ENCODE results near the gene SLC34A3. TPM values are rescaled to one million over a fixed set of nuclear protein-coding genes. Genes with fewer than 3 reads are reported as not detected.
A peak's percentile ranks its signal among the peaks of the same experiment; 100 is the strongest.

SLC34A3 gene
- total RNA-seq, 2 donors from 2014 or later = not detected

DNA sequence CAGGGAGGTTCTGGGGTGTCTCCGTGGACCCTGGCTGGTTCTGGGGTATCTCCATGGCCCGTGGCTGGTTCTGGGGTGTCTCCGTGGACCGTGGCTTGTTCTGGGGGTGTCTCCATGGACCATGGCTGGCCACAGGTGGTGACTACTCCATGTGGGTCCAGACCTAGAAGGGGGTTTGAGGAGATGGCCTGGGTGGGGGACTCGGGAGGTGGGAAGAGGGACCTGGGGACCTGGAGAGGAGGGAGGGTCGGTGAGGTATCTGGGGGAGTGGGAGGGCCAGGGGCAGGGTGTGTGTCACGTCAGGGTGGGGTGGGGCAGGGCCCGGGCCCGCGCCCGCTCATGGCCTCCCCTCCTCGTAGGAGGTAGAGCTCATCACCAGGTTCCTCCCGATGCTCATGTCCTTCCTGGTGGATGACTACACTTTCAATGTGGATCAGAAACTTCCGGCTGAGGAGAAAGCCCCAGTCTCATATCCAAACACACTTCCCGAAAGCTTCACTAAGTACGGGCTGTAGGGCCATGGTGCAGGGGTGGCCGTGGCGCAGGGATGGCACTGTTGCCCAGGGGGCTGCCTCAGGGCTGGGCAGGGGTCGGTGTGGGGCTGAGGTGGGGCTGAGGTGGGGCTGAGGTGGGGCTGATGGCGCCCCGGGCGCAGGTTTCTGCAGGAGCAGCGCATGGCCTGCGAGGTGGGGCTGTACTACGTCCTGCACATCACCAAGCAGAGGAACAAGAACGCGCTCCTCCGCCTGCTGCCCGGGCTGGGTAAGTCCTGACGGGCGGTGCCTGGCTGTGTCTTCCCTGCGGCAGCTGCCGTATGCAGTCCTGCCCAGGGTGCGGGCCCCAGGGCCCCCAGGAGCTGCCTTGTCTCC is 36.1 kb downstream of the SLC34A3 start:
- intact Hi-C loops (cut with DNase I) = no loop called here
- peak; percentile 68 for DNase-seq (ENCODE audit: low spot score)

DNA sequence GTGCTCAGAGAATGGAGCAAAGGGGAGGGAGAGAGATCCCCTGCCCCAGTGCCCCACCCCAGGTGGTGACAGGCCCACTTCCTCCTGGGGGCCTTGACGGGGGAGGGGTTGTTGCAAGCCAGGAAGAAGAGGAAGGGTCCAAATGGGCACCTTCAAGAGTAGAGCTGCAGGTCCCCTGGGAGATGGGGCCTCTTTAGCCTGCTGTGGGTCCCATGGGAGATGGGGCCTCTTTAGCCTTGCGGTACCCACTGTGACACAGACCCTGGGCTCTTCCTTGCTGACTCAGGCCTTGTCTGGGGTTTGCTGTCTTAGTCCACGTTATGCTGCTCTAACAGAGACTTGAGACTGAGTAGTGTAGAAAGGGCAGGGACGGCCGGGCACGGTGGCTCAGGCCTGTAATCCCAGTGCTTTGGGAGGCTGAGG is 37.2 kb downstream of the SLC34A3 start:
- no peak for DNase-seq (ENCODE audit: low spot score)
- intact Hi-C loops (cut with DNase I) = no loop called here

DNA sequence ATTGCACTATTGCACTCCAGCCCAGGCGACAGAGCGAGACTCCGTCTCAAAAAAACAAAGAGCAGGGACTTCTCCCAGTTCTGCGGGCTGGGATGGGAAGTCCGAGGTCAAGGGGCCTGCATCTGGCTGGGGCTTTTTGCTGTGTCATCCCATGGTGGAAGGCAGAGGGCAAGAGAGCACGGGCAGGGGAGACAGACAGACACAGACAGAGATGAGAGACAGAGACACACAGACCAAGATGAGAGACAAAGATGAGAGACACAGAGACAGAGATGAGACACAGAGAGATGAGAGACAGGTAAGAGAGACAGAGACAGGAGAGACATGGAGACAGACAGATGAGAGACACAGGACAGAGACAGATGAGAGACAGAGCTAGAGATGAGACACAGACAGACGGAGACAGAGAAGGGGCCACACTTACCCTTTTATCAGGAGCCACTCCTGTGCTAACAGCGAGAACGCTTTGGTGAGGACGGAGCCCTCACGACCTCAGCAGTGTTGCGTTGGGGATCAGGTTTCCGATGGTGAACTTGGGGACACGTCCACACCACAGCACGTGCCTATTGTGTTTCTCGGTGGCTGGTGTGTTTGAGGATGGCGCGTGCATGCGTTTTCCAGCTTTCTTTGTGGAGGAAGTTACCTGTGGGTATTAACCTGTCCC is 38.0 kb downstream of the SLC34A3 start:
- intact Hi-C loops (cut with DNase I) = no loop called here
- no peak for DNase-seq (ENCODE audit: low spot score)

DNA sequence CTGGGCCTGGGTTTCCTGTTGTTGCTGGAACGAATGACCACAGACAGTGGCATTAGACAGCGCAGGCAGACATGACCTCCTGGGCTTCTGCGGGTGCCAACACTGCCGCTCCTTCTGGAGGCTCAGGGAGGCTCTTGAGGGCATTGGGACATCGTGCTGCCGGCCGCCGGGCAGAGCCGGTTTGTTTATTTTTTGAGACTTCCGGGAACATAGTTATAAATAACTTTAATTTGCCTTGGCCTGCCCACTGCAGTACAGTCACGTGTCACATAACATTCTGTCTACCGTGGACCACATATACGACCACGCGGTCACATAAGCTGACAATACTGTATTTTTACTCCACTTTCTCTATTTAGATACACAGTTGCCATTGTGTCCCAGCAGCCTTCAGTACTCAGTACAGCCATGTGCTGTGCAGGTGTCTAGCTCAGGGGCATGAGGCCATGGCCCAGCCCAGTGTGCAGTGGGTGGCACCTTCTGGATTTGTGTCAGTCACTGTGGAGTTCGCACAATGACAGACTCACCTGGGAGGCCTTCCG is 38.6 kb downstream of the SLC34A3 start:
- DNase-seq (ENCODE audit: low spot score) = no peak
- intact Hi-C loops (cut with DNase I) = no loop called here

DNA sequence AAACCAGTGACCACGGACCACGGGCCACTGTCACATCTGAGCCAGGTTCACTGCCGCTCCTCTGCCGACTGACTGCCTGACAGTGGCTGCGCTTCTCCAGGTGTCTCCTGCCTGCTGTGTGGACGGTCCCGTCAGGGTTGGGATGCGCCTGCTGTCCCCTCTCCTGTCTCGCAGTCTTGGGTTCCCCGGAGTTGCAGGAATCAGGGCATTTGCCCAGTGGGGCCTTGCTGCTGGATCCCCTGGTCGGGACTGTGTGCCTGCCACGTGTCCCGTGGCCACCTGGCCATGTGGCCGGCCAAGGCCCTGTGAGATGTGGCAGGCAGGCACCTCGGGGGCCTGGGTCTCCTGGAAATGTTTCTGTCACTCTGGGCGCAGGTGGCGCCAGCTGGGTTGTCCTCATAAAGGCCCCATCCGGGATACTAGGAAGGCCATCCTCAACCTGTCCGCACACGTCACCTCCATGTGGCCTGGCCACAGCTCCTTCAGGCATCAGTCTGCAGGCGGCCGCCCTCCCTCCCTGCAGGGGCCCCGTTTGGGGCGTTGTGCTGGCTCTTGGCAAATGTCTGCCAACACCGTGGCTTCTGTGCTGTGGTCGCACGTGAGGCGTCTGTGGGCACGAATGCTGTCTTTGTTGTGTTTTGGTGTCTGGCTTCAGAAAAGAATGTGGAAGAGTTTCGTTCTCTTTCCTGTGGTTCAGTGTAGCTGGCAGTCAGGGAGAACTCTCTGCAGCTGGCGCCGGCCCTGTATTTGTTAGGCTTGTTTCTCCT is 40.4 kb downstream of the SLC34A3 start:
- no peak for DNase-seq (ENCODE audit: low spot score)
- intact Hi-C loops (cut with DNase I) = no loop called here

DNA sequence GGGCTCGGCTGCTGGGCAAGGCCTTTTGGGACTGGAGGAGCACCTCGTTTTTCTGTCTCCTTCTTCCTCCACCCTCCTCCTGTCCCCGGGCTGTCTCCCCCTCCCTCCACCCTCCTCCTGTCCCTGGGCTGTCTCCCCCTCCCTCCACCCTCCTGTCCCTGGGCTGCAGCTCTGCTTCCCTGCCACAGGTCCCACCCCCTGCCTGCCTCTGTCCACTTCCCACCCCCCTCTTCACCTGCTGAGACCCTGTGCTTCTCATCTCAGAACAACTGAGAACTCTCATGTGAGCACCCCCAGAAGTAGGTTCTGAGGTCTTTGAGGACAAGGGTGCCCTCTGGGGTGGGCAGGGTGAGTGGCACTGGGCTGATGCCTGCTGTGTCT is 41.0 kb downstream of the SLC34A3 start:
- DNase-seq (ENCODE audit: low spot score) = no peak
- intact Hi-C loops (cut with DNase I) = no loop called here

DNA sequence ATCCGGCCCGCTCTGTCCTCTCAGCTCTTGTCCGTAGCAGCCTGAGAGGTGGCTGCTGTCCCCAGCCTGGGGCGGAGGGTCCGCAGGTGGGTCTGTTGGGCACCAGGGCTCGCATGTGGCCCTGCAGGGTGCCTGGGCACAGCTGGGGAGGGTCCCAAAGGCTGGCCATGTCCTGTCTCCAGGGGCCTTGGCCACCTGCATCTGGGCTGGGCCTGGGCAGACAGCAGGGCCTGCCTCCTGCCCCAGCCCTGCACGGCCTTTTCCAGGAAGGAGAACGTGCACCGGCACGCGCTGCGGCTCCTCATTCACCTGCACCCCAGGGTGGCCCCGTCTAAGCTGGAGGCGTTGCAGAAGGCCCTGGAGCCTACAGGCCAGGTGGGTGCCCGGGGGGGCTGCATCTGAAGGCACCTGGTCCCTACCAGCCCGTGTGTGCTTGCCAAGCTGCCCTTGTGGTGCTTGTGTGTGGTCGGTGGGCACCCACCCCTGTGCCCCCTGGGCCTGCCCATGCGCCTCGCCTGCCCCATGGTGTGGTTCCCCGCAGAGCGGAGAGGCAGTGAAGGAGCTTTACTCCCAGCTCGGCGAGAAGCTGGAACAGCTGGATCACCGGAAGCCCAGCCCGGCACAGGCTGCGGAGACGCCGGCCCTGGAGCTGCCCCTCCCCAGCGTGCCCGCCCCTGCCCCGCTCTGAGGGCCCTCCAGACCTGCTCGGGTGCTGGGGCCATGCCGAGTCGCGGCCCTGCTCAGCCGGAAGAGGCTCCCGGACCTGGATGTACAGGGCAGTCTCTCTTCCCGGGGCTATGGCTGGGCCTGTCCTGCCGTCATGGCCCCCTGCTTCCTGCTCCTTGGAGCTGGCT is 41.8 kb downstream of the SLC34A3 start:
- intact Hi-C loops (cut with DNase I) = no loop called here
- no peak for DNase-seq (ENCODE audit: low spot score)

DNA sequence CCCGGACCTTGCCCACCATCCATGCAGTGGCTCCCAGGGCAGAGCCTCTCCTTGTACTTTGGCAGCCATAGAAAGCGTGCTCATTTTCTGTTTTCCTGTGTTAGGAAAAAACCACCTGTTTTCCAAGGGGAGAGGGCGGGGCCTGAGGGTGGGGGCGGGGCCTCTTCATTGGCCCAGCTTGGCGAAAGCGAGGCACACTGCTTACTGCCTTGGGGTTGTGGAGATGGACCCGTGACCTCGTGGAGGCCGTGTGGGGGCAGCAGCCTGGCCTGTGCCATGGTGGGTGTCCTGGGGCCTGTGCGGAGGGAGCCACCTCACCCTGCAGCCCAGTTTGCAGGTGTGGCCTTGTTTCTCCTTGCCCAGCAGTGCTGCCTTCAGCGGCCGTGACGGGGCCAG is 42.4 kb downstream of the SLC34A3 start:
- intact Hi-C loops (cut with DNase I) = no loop called here
- no peak for DNase-seq (ENCODE audit: low spot score)

DNA sequence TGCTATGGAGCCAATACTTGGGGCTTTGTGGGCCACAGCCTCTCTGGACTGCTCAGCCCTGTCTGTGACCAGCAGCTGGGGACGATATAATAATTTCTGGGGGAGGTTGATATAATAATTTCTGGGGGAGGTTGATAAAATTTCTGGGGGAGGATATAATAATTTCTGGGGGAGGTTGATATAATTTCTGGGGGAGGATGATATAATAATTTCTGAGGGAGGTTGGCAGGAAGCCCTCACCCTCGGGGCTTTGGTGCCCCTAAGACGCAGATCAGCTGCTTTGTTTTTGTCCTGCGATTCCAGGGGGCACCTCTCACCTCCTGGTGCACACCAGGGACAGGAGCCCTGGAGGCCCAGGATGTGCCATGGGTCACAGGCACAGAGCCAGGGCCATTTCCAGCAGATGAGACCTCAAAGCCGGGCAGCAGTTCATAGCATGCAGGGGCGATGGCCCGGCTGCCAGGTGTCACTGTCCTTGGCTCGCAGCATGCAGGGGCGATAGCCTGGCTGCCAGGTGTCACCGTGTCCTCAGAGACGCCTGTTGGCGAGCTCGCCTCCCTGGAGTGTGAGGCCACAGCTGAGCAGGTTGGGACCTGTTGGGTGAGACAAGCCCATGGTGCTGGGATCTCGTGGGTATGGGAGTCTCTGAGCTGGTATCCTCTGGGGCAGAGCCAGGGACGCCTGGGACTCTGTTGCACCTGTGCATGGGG is 43.1 kb downstream of the SLC34A3 start:
- intact Hi-C loops (cut with DNase I) = no loop called here

DNA sequence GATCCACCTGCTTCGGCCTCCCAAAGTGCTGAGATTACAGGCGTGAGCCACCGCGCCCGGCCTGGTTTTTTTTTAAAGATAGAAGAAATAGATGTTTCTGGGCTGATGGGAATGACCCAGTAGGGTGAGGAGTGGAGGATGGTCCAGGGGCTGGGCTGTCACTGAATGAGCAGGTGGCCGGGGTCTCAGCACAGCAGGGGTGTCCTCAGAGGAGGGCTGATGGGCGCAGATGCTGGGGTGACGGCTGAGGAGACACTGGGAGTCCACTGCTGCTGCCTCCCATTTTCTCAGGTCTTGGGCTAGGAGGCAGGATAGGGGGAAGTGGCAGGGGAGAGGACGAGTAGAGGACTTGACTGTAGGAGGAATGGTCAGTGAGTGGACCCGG is 44.5 kb downstream of the SLC34A3 start:
- no peak for DNase-seq (ENCODE audit: low spot score)
- intact Hi-C loops (cut with DNase I) = no loop called here

More for the DNA sequence above, 43.1 kb downstream of the SLC34A3 start:
- no peak for DNase-seq (ENCODE audit: low spot score)

DNA sequence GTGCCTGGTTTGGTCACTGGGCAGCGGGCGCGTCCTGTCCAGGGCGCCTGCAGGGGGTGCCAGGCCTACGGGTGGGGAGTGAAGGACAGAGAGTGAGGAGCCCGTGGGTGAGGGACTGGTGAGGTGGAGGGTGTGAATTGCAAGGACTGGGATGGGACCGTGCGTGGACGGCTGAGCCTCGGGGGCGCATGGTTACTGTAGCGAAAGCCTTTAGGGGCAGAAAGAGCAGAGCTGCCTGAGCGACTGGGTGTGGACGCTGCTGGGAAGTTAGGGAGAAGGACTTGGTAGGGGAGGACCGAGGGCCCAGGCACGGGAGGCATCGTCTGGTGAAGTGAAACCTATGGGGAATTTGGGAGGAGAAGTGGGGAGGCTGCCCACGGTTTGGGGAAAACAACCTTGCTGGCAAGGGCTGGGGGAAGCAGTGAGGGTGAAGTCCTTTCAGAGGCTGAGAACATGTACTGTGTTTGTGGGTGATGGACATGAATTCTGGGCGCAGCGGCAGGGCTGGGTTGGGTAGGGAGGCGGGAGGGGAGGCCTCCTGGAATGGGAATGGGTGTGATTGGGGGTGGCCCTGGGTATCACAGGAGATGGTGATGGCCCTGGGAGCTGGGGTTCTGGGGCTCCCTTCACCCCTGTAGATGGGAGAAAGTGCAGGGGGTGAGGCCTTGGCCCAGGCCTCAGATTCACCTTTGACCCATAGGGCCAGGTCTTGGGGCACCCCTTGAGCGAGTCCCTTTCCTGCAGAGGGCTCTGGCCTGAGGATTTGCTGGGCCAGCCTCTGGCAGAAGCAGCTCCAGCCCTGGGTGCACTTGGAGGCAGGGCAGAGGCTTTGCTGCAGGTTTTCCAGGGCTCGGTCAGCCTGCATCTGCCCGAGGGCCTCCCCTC is 45.1 kb downstream of the SLC34A3 start:
- DNase-seq (ENCODE audit: low spot score) = no peak
- intact Hi-C loops (cut with DNase I) = no loop called here

DNA sequence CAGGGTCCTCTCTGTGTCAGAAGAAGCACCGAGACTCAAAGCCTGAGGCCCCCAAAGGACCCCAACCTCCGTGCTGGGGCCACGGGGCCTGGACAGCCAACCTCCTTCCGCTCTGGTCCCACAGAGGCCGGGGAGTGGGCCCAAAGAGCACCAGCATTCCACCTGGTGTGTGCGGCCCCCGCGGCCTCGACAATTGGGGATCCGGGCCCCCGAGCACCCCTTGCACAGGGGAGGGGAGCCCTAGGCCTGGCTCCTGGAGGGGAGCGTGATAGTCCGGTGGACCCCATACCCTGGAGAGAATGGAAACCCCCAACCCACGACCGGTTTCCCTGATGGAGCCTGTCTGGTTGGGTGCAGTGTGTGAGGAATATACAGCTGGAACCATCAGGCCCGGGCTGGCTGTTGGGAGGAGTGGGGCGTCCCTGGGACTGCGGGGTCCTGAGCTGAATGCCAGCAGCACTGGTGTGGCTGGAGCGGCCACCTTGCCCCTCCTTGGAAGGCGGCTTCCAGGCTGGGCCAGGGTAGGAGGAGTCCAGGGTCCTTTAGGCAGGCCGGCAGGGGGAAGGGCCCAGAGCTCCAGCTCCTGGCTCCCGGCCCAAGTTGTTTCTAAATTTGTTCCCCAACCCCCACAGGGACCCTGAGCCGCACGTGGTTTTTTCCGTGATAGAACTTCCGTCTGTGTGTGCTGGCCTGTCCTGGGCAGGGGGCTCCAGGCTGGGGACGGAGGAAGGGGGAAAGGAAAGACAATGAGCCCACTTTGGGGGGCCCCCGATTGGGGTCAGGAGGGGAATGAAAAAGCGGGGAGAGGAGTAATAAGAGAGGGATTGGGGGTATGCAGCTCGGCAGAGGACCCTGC is 46.0 kb downstream of the SLC34A3 start:
- intact Hi-C loops (cut with DNase I) = no loop called here
- no peak for DNase-seq (ENCODE audit: low spot score)

DNA sequence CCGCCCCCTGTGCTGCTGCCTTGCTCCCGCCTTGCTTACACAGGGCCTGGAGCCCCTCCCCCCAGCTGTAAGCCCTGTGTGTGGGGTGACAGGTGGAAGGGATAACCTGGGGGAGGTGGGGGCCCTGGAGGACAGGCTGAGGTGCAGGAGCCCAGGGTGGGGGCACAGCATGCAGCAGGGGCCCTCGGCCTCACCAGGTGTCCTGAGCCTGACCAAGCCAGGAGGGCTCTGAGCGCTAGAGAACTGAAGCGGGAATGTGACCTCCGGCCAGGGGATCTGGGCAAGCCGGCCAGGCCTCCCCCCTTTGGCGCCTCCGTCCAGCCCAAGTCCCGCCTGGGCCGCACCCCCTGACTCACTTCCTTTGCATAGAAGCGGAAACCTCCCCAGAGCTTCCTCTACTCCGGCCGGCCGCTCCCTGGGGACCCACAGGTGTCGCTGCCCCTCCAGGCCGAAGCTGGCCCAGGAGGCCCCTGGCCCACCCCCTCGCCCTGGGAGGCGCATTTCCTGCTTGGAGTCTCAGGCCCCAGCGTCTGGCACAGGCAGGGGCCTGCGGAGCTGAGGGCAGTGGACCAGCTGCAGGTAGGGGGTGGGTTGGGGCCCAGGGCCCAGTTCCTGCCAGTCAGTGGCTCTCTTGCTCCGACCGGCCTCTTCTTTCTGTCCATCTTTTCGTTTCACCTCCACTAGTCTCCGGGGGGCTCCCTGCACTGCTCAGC is 46.8 kb downstream of the SLC34A3 start, which contains the start of gene TOR4A:
TOR4A (plus strand) TSS at position 398 of the 713 bp plus-strand sequence. CDS start 964 bp downstream, outside the sequence.
- intact Hi-C loops (cut with DNase I) = no loop called here
- DNase-seq (ENCODE audit: low spot score) = peak; percentile 95

DNA sequence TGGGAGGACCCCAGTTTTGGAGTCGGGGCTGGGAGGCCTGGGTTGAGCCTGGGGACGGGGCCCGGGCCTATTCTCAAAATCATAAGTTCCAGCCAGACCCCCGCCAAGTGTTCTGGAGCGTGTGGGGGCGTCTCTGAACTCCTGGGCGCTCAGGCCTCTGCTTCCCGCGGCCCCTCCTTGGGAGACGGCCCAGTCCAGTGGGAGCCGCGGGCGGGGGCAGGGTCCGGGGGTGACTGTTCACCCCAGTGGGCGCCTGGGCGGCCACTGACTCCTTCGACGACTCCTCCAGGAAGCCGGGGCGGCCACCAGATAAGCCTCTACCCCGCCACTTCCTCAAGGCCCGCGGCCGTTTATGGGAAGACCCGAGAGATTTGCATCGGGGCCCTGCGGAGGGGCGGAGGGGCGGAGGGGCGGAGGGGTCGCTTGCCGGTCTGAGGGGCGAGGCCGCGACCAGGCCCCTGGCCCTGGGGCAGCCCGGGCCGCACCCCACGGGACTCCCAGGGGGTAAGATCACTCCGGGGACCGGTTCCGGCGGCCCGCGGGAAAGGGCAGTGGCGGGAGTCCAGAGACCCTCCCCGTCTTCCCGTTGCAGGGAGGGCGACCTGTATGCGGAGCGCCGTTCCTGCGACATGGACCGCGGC is 47.5 kb downstream of the SLC34A3 start:
- intact Hi-C loops (cut with DNase I) = no loop called here
- no peak for DNase-seq (ENCODE audit: low spot score)
